ENCODE data around the gene ANKRD18A.

Gene ANKRD18A

DNA sequence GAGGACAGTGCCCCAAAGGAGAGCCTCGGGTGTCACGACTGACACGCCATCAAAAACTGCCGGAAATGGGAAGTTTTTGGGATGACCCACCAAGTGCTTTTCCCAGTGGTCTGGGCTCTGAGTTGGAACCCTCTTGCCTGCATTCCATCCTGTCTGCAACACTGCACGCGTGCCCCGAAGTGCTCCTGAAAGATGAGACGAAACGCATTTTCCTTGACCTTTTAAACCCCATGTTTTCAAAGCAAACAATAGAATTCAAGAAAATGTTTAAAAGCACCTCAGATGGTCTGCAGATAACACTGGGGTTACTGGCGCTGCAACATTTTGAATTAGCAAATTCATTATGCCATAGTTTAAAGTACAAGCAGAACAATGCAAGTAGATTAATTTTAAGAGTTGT is 92.9 kb downstream of the ANKRD18A start:
- POLR2A ChIA-PET = no interaction called here
- DNase-seq (ENCODE audit: extremely low spot score) = no peak
- CTCF ChIA-PET = no interaction called here
- no peak for TF ChIP-seq CTCF (IDR thresholded peaks at IDR 0.05; ENCODE audit: control extremely low read depth, extremely low read depth, low read depth, missing control alignments)

DNA sequence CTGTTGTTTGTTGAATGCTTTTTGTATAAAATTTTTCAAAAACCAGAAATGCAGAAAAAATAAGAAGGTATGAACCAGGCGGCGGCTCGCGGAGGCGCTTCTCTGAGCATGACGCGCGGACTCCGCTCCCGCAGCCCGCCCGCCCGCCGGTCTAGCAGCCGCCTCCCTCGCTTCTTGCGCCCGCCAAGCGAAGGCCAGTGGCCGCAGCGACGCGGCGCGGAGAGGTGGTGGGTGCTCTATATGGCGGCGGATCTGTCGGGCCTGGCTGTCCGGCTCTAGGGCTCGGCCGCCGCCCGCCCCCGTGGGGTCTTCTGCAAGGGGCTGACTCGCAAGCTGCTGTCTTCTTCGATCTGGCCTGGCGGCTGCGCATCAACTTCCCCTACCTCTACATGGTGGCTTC is 93.8 kb downstream of the ANKRD18A start:
- POLR2A ChIA-PET = no interaction called here
- DNase-seq (ENCODE audit: extremely low spot score) = no peak
- no peak for TF ChIP-seq CTCF (IDR thresholded peaks at IDR 0.05; ENCODE audit: control extremely low read depth, extremely low read depth, low read depth, missing control alignments)
- CTCF ChIA-PET = no interaction called here

- no peak for DNase-seq (ENCODE audit: extremely low spot score)
- ChIA-PET CTCF (no interaction called here), POLR2A (no interaction called here)
- TF ChIP-seq CTCF (IDR thresholded peaks at IDR 0.05; ENCODE audit: control extremely low read depth, extremely low read depth, low read depth, missing control alignments) = no peak
These were observed 97.3 kb downstream of the ANKRD18A start for GRCh38 chr9:38523121-38523520.

DNA sequence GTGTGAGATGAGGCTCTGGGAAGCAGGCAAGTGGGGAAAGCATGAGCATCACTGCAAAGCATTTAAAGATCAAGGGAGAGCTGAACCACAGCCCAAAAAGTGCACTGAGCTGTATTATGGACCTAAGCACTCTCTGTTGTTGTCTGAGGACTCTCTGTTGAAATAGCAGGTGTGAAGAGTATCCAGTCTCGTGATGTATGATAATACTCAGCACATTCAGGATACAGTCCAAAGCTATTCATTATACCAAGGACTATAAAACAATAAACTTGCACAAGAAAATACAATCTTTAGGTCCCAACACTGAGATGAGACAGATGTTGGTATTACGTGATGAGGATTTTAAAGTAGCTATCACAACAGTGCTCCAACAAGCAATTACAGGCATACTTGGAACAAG is 98.6 kb downstream of the ANKRD18A start:
- ChIA-PET CTCF (no interaction called here), POLR2A (no interaction called here)
- no peak for TF ChIP-seq CTCF (IDR thresholded peaks at IDR 0.05; ENCODE audit: control extremely low read depth, extremely low read depth, low read depth, missing control alignments)
- no peak for DNase-seq (ENCODE audit: extremely low spot score)

All from GM10248 (cell line).